ENCODE data around the gene MICOS13.

The MICOS13 gene

GRCh38 chr19:5663904-5664303 lies 16.4 kb downstream of the MICOS13 start:
- Mint-ChIP-seq H3K36me3 (ENCODE audit: low read depth) (peaks cover 67% of the 10 kb centered on the region), H3K27me3 (ENCODE audit: low read depth, poor library complexity) (no peaks in the 10 kb centered on the region), H3K27ac (no peak overlapping the region), H3K4me3 (no peak overlapping the region), H3K9me3 (no peaks in the 10 kb centered on the region), H3K4me1 (peaks cover 8% of the 10 kb centered on the region)
- DNase-seq, result no peak
- TF ChIP-seq CTCF (IDR thresholded peaks at IDR 0.05), result no peak

- no peak for DNase-seq
These were observed 18.8 kb downstream of the MICOS13 start for GRCh38 chr19:5661483-5661882.

GRCh38 chr19:5655412-5655811 lies 24.9 kb downstream of the MICOS13 start:
- no peak overlapping the region for H3K4me3 Mint-ChIP-seq
- H3K27me3 Mint-ChIP-seq (ENCODE audit: low read depth, poor library complexity), result no peaks in the 10 kb centered on the region
- H3K36me3 Mint-ChIP-seq (ENCODE audit: low read depth), result peaks cover 70% of the 10 kb centered on the region
- H3K27ac Mint-ChIP-seq, result no peak overlapping the region
- no peaks in the 10 kb centered on the region for H3K4me1 Mint-ChIP-seq
- DNase-seq, result no peak
- no peaks in the 10 kb centered on the region for H3K9me3 Mint-ChIP-seq
- no peak for TF ChIP-seq CTCF (IDR thresholded peaks at IDR 0.05)

More at GRCh38 chr19:5661483-5661882, 18.8 kb downstream of the MICOS13 start:
- H3K36me3 Mint-ChIP-seq (ENCODE audit: low read depth), result peaks cover 60% of the 10 kb centered on the region
- no peak overlapping the region for H3K4me3 Mint-ChIP-seq
- no peak for TF ChIP-seq CTCF (IDR thresholded peaks at IDR 0.05)
- H3K4me1 Mint-ChIP-seq, result no peaks in the 10 kb centered on the region
- H3K27me3 Mint-ChIP-seq (ENCODE audit: low read depth, poor library complexity), result no peaks in the 10 kb centered on the region
- H3K9me3 Mint-ChIP-seq, result no peaks in the 10 kb centered on the region
- H3K27ac Mint-ChIP-seq, result no peak overlapping the region

- DNase-seq, result no peak
- no peaks in the 10 kb centered on the region for H3K27me3 Mint-ChIP-seq (ENCODE audit: low read depth, poor library complexity)
- no peaks in the 10 kb centered on the region for H3K9me3 Mint-ChIP-seq
- TF ChIP-seq CTCF (IDR thresholded peaks at IDR 0.05), result no peak
- H3K4me3 Mint-ChIP-seq, result no peak overlapping the region
- no peaks in the 10 kb centered on the region for H3K4me1 Mint-ChIP-seq
- H3K36me3 Mint-ChIP-seq (ENCODE audit: low read depth), result peaks cover 73% of the 10 kb centered on the region
- H3K27ac Mint-ChIP-seq, result peak overlapping the region; percentile 69
These were observed 25.4 kb downstream of the MICOS13 start for GRCh38 chr19:5654931-5655330.

GRCh38 chr19:5652261-5652660 lies 28.1 kb downstream of the MICOS13 start:
- Mint-ChIP-seq H3K27me3 (ENCODE audit: low read depth, poor library complexity) (no peaks in the 10 kb centered on the region), H3K4me1 (no peaks in the 10 kb centered on the region), H3K9me3 (no peaks in the 10 kb centered on the region), H3K36me3 (ENCODE audit: low read depth) (peaks cover 81% of the 10 kb centered on the region), H3K27ac (no peak overlapping the region), H3K4me3 (no peak overlapping the region)
- no peak for DNase-seq
- no peak for TF ChIP-seq CTCF (IDR thresholded peaks at IDR 0.05)

GRCh38 chr19:5651361-5651760 lies 29.0 kb downstream of the MICOS13 start:
- Mint-ChIP-seq H3K9me3 (no peaks in the 10 kb centered on the region), H3K4me1 (no peaks in the 10 kb centered on the region), H3K4me3 (no peak overlapping the region), H3K27ac (no peak overlapping the region), H3K36me3 (ENCODE audit: low read depth) (peaks cover 85% of the 10 kb centered on the region), H3K27me3 (ENCODE audit: low read depth, poor library complexity) (peaks cover 3% of the 10 kb centered on the region)
- no peak for DNase-seq
- TF ChIP-seq CTCF (IDR thresholded peaks at IDR 0.05), result no peak

Measured in nephron progenitor cell (in vitro differentiated cells).